MCF 10A (cell line): ENCODE data around the gene HUS1. TPM values are rescaled to one million over a fixed set of nuclear protein-coding genes. Genes with fewer than 3 reads are reported as not detected.

Source experiments
- BruUV-seq: library from RNA; stranded (reverse); fragments of 400-500 nt; replicated peaks from 2 replicates; lab custom pipeline; 2021; lab: Mats Ljungman, UMichigan
- CTCF ChIA-PET: fragments of 300-600 bp; sonication (Branson Sonifier 250); formaldehyde crosslinking; extraction: SDS; loops from one replicate; lab custom pipeline; 2021; ENCODE audit warnings: antibody characterized with exemption, inconsistent platforms; lab: Yijun Ruan, JAX
- POLR2A ChIA-PET: fragments of 300-600, 350-650 bp; sonication (Branson Sonifier 250); formaldehyde crosslinking; extraction: SDS; loops from one replicate; lab custom pipeline; 2020; ENCODE audit warnings: antibody characterized with exemption, inconsistent platforms; lab: Yijun Ruan, JAX
- DNase-seq: peaks from one replicate; pipeline ENCODE4 v3.0.0-alpha.2; 2018; ENCODE audit not compliant: unreplicated experiment
- H3K27ac Mint-ChIP-seq: one replicate; pipeline ENCODE4 v1.8.0; 2022; ENCODE audit warnings: mild to moderate bottlenecking, low read depth, mixed read lengths; ENCODE audit not compliant: unreplicated experiment
- H3K27me3 Mint-ChIP-seq: one replicate; pipeline ENCODE4 v1.8.0; 2022; ENCODE audit warnings: mixed read lengths; ENCODE audit not compliant: insufficient read depth, unreplicated experiment
- H3K36me3 Mint-ChIP-seq: one replicate; pipeline ENCODE4 v1.8.0; 2022; ENCODE audit warnings: mild to moderate bottlenecking, moderate library complexity, mixed read lengths; ENCODE audit not compliant: insufficient read depth, unreplicated experiment
- H3K4me1 Mint-ChIP-seq: one replicate; pipeline ENCODE4 v1.8.0; 2022; ENCODE audit warnings: mixed read lengths; ENCODE audit not compliant: insufficient read depth, unreplicated experiment
- H3K4me3 Mint-ChIP-seq: one replicate; pipeline ENCODE4 v1.8.0; 2022; ENCODE audit warnings: mild to moderate bottlenecking, moderate library complexity, mixed read lengths; ENCODE audit not compliant: unreplicated experiment
- H3K9me3 Mint-ChIP-seq: one replicate; pipeline ENCODE4 v1.8.0; 2022; ENCODE audit warnings: mixed read lengths; ENCODE audit not compliant: unreplicated experiment
- CTCF ChIP-seq: fragments of 200-600 bp; IDR thresholded peaks from one replicate; pipeline ENCODE4 v1.8.0; 2022; ENCODE audit warnings: antibody characterized with exemption, mild to moderate bottlenecking; ENCODE audit not compliant: unreplicated experiment
- intact Hi-C: fragments of 100-400 bp; cut with micrococcal nuclease; formaldehyde crosslinking; loops from 2 replicates; pipeline ENCODE4 v1.14.1; 2022
- total RNA-seq: library from RNA; stranded (reverse); gene quantifications from 2 replicates; pipeline ENCODE4 v1.2.3, GENCODE V29; 2022

The HUS1 gene
- total RNA-seq, 1 experiment from 2014 or later = 42.8 TPM

- intact Hi-C loops = loop anchor here (10.0 kb wide), 3 partner anchors 345 to 1905 kb away; no protein-coding TSS in a partner anchor
- H3K27me3 Mint-ChIP-seq = no peaks in the 10 kb centered on the region
- no peak overlapping the region for H3K27ac Mint-ChIP-seq
- no TSS peak for BruUV-seq
- H3K9me3 Mint-ChIP-seq = no peaks in the 10 kb centered on the region
- ChIA-PET POLR2A (no interaction called here), CTCF (interaction anchor here (0.5 to 12.6 kb wide), 6 partner anchors 9 to 207 kb away, joined by 3 to 314 read pairs (median 4); no protein-coding TSS in a partner anchor)
- H3K4me1 Mint-ChIP-seq = no peaks in the 10 kb centered on the region
- peaks cover 9% of the 10 kb centered on the region for H3K36me3 Mint-ChIP-seq
- no peak for DNase-seq
- no peak for TF ChIP-seq CTCF
- H3K4me3 Mint-ChIP-seq = no peak overlapping the region
These were observed 29.7 kb downstream of the HUS1 start for GRCh38 chr7:47949703-47950102.

- DNase-seq = no peak
- H3K9me3 Mint-ChIP-seq = no peaks in the 10 kb centered on the region
- ChIA-PET CTCF (interaction anchor here (0.6 to 12.6 kb wide), 9 partner anchors 18 to 504 kb away, joined by 3 to 314 read pairs (median 3); no protein-coding TSS in a partner anchor), POLR2A (no interaction called here)
- H3K27ac Mint-ChIP-seq = no peak within 1 kb of the TSS
- H3K4me3 Mint-ChIP-seq = no peak within 1 kb of the TSS
- H3K27me3 Mint-ChIP-seq = no peaks in the 10 kb centered on the region
- H3K4me1 Mint-ChIP-seq = no peaks in the 10 kb centered on the region
- TF ChIP-seq CTCF = no peak
- no TSS peak for BruUV-seq
- no peaks in the 10 kb centered on the region for H3K36me3 Mint-ChIP-seq
- intact Hi-C loops = loop anchor here (10.0 kb wide), 3 partner anchors 347 to 1907 kb away; no protein-coding TSS in a partner anchor
These were observed 31.1 kb downstream of the HUS1 start, which contains the start of gene PKD1L1 for GRCh38 chr7:47948141-47948790. PKD1L1 (minus strand) TSS chr7:47948466; CDS start chr7:47948440, 26 bp downstream.

- Mint-ChIP-seq H3K9me3 (no peaks in the 10 kb centered on the region), H3K27me3 (no peaks in the 10 kb centered on the region), H3K27ac (no peak overlapping the region), H3K4me1 (no peaks in the 10 kb centered on the region), H3K4me3 (no peak overlapping the region), H3K36me3 (no peaks in the 10 kb centered on the region)
- CTCF ChIA-PET = interaction anchor here (8.3 to 12.6 kb wide), 2 partner anchors 160 to 209 kb away, joined by 149 to 314 read pairs; no protein-coding TSS in a partner anchor
- no peak for TF ChIP-seq CTCF
- no peak for DNase-seq
- BruUV-seq = no TSS peak
- POLR2A ChIA-PET = no interaction called here
- intact Hi-C loops = loop anchor here (10.0 kb wide), 3 partner anchors 347 to 1907 kb away; no protein-coding TSS in a partner anchor
These were observed 32.1 kb downstream of the HUS1 start for GRCh38 chr7:47947355-47947749.

GRCh38 chr7:47946581-47947354 is 32.6 kb downstream of the HUS1 start:
- BruUV-seq = no TSS peak
- Mint-ChIP-seq H3K27me3 (no peaks in the 10 kb centered on the region), H3K9me3 (no peaks in the 10 kb centered on the region), H3K36me3 (no peaks in the 10 kb centered on the region), H3K27ac (no peak overlapping the region), H3K4me1 (peaks cover 5% of the 10 kb centered on the region), H3K4me3 (no peak overlapping the region)
- no peak for TF ChIP-seq CTCF
- ChIA-PET POLR2A (interaction anchor here (0.7 kb wide), 1 partner anchor 350 kb away, joined by 3 read pairs; no protein-coding TSS in a partner anchor), CTCF (interaction anchor here (0.6 to 12.6 kb wide), 3 partner anchors 160 to 210 kb away, joined by 3 to 314 read pairs (median 149); no protein-coding TSS in a partner anchor)
- intact Hi-C loops = loop anchor here (10.0 kb wide), 3 partner anchors 348 to 1908 kb away; no protein-coding TSS in a partner anchor
- DNase-seq = no peak
